Measurements from ENCODE around the gene KLRF1.
A peak's percentile ranks its signal among the peaks of the same experiment; 100 is the strongest.
"Not testable (repeated sequence)": the region's sequence is repeated elsewhere in the genome, so short reads cannot be mapped to it uniquely, and the experiment has no call there.

Gene KLRF1

DNA sequence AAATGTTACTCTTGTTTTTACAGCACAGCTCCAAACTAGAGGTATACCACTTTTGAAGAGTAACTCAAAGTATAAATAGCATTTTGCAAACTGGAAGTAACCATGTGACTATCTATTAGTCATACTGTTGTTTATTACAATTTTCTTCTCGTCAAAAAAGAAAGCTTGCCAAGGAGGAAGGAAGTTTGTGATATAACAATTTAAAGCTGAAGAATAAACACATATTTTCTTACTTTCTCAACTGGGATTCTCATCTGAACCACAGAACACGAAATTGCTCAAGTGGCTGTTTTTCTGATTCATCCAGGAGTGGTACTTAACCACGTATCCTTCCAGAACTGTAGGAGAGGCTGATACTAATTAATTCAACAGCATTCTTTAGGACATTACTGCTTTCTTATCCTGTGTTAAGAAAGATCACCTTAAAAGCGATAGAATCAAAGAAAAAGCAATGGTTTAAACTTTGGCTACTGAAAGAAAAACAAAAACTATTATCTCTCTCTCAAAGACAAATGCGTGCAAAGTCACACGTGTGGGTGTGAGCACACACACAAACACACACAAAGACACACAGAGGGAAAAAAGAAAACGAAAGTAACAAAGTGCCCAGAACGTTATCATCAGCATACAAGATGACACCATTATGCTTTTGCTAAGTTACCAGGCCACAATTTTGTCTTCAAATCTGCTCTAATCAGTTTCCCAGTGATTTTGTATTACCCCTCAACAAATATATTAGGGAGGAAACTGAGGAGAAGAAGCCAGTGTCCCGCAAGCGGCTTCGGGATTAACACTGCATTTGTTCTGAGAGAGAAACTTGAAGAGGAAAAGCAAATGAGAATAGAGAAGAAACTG, 42.3 kb downstream of the KLRF1 start, which contains the start of gene CLEC2B:
CLEC2B (minus strand) TSS at position 48 of the 855 bp plus-strand sequence.
- no peak for DNase-seq (ENCODE audit: low read depth, low spot score)

GRCh38 chr12:9870286-9870866, 43.1 kb downstream of the KLRF1 start:
- DNase-seq (ENCODE audit: low read depth, low spot score): no peak

- DNase-seq (ENCODE audit: low read depth, low spot score): no peak
Measured at GRCh38 chr12:9872162-9872561, 44.9 kb downstream of the KLRF1 start.

DNA sequence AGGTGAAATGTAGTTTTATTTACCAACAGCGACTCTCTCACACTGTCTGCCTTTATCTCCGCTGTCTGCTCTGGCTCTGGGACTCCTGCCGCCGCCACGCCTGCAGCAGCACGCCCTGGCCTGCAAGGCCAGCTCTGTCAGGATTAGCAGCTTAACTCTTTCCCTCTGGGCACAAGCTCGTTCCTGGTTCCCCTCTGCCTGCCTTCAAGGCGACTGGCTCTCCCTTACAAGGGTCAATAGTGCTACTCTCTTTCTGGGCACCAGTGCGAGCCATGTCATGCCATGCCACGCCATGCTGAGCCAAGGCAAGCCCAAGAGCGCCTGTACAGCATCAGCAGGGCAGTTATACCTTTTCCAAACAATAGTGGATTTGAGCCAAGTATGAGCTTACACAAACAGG, 45.5 kb downstream of the KLRF1 start:
- DNase-seq (ENCODE audit: low read depth, low spot score): peak; percentile 62

DNA sequence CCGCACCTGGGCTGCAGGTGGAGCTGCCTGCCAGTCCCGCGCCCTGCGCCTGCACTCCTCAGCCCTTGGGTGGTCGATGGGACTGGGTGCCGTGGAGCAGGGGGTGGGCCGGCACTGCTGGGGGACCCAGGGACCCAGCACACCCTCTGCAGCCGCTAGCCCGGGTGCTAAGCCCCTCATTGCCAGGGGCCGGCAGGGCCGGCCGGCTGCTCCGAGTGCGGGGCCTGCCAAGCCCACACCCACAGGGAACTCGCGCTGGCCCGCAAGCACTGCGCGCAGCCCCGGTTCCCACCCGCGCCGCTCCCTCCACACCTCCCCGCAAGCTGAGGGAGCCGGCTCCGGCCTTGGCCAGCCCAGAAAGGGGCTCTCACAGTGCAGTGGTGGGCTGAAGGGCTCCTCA, 48.8 kb downstream of the KLRF1 start:
- DNase-seq (ENCODE audit: low read depth, low spot score): not testable (repeated sequence)

GRCh38 chr12:9880532-9881078, 53.3 kb downstream of the KLRF1 start:
- DNase-seq (ENCODE audit: low read depth, low spot score): no peak

- DNase-seq (ENCODE audit: low read depth, low spot score): no peak
Measured at GRCh38 chr12:9881246-9881645, 54.0 kb downstream of the KLRF1 start, which contains the start of gene KLRF2. Gene KLRF2, plus strand, starts transcription at chr12:9881489. Its CDS starts 107 bp downstream, at chr12:9881596.

GRCh38 chr12:9881988-9882387, 54.7 kb downstream of the KLRF1 start:
- DNase-seq (ENCODE audit: low read depth, low spot score): no peak

- DNase-seq (ENCODE audit: low read depth, low spot score): no peak
Measured at GRCh38 chr12:9883175-9883574, 55.9 kb downstream of the KLRF1 start.

GRCh38 chr12:9888665-9889273, 61.5 kb downstream of the KLRF1 start:
- no peak for DNase-seq (ENCODE audit: low read depth, low spot score)
